ENCODE measurements around the gene SYT3.

GRCh38 chr19:50580970-50581634, 58.6 kb downstream of the SYT3 start:
- no peak for TF ChIP-seq CTCF (IDR thresholded peaks at IDR 0.05; ENCODE audit: poor library complexity, severe bottlenecking)
- no peak for TF ChIP-seq RAD21 (conservative IDR thresholded peaks at IDR 0.05)
- no peak for TF ChIP-seq SMC3 (conservative IDR thresholded peaks at IDR 0.05; ENCODE audit: poor library complexity)
- no peak for TF ChIP-seq EZH2 (IDR thresholded peaks at IDR 0.05; ENCODE audit: borderline replicate concordance, insufficient read depth, low read length, poor library complexity, severe bottlenecking)
- no peak for TF ChIP-seq EP300 (conservative IDR thresholded peaks at IDR 0.05; ENCODE audit: poor library complexity, severe bottlenecking)
- TF ChIP-seq POLR2AphosphoS5 (IDR thresholded peaks at IDR 0.05) = no peak
